ENCODE data around the gene HTD2. TPM values are rescaled to one million over a fixed set of nuclear protein-coding genes. Genes with fewer than 3 reads are reported as not detected.
A peak's percentile ranks its signal among the peaks of the same experiment; 100 is the strongest.

The HTD2 gene
- total and polyA plus RNA-seq, 2 of the 4 experiments (the other 2 are of a cell fraction), result 6.4 to 13.3 TPM

DNA sequence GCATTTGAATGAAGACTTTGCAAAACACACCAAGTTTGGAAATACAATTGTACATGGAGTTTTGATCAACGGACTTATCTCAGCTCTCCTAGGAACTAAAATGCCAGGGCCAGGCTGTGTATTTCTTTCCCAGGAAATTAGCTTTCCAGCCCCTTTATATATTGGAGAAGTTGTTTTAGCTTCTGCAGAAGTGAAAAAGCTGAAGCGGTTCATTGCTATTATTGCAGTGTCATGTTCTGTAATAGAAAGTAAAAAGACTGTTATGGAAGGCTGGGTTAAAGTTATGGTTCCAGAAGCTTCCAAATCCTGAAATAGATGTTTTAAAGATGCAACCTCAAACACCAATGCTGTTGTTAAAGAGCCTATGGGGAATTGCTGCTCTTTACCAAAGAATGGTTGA, 11.5 kb downstream of the HTD2 start:
- Histone ChIP-seq H3K4ac (ENCODE audit: low read depth, low read length) (no peak overlapping the region), H2BK5ac (ENCODE audit: low read depth, low read length, poor library complexity, severe bottlenecking) (no peak overlapping the region), H3K27me3 (ENCODE audit: control insufficient read depth, insufficient read depth, low read length) (no peaks in the 10 kb centered on the region), H3K14ac (replicated peaks; ENCODE audit: low read depth, low read length) (no peak overlapping the region), H2BK120ac (ENCODE audit: low read depth, low read length) (no peak overlapping the region), H3K9me1 (ENCODE audit: insufficient read depth, low read length) (no peaks in the 10 kb centered on the region), H2BK20ac (ENCODE audit: low read depth, low read length) (no peak overlapping the region), H2AFZ (replicated peaks; ENCODE audit: low read length, poor library complexity) (no peak overlapping the region), H2AK5ac (ENCODE audit: low read depth, low read length) (no peak overlapping the region), H4K5ac (ENCODE audit: low read depth, low read length) (no peak overlapping the region), H4K20me1 (ENCODE audit: insufficient read depth, low read length) (peaks cover 3% of the 10 kb centered on the region; the same call in 1 of the 2 replicates), H3K4me3 (ENCODE audit: insufficient read depth, low read depth, low read length) (no peak overlapping the region), H3K4me1 (ENCODE audit: control insufficient read depth, insufficient read depth, low read length) (no peaks in the 10 kb centered on the region), H3K56ac (ENCODE audit: extremely low read depth, insufficient read depth, low read length) (no peak overlapping the region), H4K91ac (ENCODE audit: insufficient read depth, low read depth, low read length) (no peak overlapping the region), H3K79me1 (ENCODE audit: low read depth in 1 of 2, low read length in 2 of 2) (peaks cover 9 to 17% of the 10 kb centered on the region in 2 experiments; a peak in 3 of 4 replicates), H2AK9ac (replicated peaks; ENCODE audit: low read depth, low read length, poor library complexity) (no peak overlapping the region), H3K9ac (ENCODE audit: low read depth, low read length) (no peak overlapping the region), H3K36me3 (ENCODE audit: control insufficient read depth, insufficient read depth, low read length) (peaks cover 34% of the 10 kb centered on the region), H3K18ac (ENCODE audit: low read depth, low read length) (no peak overlapping the region), H3K23ac (ENCODE audit: low read depth, low read length) (no peak overlapping the region), H3K4me2 (ENCODE audit: low read depth, low read length) (no peak overlapping the region), H3K27ac (ENCODE audit: insufficient read depth, low read length) (no peak overlapping the region), H2BK15ac (ENCODE audit: low read depth, low read length) (no peak overlapping the region), H3K9me3 (ENCODE audit: control insufficient read depth, insufficient read depth, low read length) (no peaks in the 10 kb centered on the region), H4K8ac (ENCODE audit: low read depth in 2 of 2, low read length in 2 of 2) (no peak overlapping the region)
- ChIA-PET CTCF (interaction anchor here (3.2 kb wide), 1 partner anchor 11 kb away, joined by 17 read pairs; the partner anchor contains the start of genes HTD2 and RPP14), POLR2A (ENCODE audit: unreplicated experiment) (no interaction called here)
- BruUV-seq (replicated peaks), result TSS peak; percentile 42
- intact Hi-C loops (cut with micrococcal nuclease) (no loop called here), in situ Hi-C loops (cut with MboI; ENCODE audit: low sequenced_read_pairs) (no loop called here), dilution Hi-C loops (cut with HindIII; ENCODE audit: low sequenced_read_pairs, unreplicated experiment) (no loop called here)
- TF ChIP-seq POLR2A (IDR thresholded peaks at IDR 0.05; ENCODE audit: low read depth, low read length) (no peak), NFE2L2 (IDR thresholded peaks at IDR 0.05; ENCODE audit: low read depth, low read length) (no peak), MAZ (IDR thresholded peaks at IDR 0.05; ENCODE audit: borderline replicate concordance, low read depth, low read length) (no peak), SMC3 (IDR thresholded peaks at IDR 0.05; ENCODE audit: low read depth, low read length) (no peak), RAD21 (IDR thresholded peaks at IDR 0.05; ENCODE audit: low read length) (no peak), BHLHE40 (IDR thresholded peaks at IDR 0.05; ENCODE audit: low read depth, low read length) (no peak), MAFK (IDR thresholded peaks at IDR 0.05; ENCODE audit: low read depth, low read length) (no peak), FOS (IDR thresholded peaks at IDR 0.05; ENCODE audit: low read depth, low read length) (no peak)
- TF ChIP-seq, protein P1, sequence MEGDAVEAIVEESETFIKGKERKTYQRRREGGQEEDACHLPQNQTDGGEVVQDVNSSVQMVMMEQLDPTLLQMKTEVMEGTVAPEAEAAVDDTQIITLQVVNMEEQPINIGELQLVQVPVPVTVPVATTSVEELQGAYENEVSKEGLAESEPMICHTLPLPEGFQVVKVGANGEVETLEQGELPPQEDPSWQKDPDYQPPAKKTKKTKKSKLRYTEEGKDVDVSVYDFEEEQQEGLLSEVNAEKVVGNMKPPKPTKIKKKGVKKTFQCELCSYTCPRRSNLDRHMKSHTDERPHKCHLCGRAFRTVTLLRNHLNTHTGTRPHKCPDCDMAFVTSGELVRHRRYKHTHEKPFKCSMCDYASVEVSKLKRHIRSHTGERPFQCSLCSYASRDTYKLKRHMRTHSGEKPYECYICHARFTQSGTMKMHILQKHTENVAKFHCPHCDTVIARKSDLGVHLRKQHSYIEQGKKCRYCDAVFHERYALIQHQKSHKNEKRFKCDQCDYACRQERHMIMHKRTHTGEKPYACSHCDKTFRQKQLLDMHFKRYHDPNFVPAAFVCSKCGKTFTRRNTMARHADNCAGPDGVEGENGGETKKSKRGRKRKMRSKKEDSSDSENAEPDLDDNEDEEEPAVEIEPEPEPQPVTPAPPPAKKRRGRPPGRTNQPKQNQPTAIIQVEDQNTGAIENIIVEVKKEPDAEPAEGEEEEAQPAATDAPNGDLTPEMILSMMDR (conservative IDR thresholded peaks at IDR 0.05; ENCODE audit: low read depth, low read length), result no peak
- TF ChIP-seq, protein P2, sequence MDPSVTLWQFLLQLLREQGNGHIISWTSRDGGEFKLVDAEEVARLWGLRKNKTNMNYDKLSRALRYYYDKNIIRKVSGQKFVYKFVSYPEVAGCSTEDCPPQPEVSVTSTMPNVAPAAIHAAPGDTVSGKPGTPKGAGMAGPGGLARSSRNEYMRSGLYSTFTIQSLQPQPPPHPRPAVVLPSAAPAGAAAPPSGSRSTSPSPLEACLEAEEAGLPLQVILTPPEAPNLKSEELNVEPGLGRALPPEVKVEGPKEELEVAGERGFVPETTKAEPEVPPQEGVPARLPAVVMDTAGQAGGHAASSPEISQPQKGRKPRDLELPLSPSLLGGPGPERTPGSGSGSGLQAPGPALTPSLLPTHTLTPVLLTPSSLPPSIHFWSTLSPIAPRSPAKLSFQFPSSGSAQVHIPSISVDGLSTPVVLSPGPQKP (IDR thresholded peaks at IDR 0.05; ENCODE audit: borderline replicate concordance, low read depth, low read length), result no peak
- TF ChIP-seq, protein P3, sequence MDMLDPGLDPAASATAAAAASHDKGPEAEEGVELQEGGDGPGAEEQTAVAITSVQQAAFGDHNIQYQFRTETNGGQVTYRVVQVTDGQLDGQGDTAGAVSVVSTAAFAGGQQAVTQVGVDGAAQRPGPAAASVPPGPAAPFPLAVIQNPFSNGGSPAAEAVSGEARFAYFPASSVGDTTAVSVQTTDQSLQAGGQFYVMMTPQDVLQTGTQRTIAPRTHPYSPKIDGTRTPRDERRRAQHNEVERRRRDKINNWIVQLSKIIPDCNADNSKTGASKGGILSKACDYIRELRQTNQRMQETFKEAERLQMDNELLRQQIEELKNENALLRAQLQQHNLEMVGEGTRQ (IDR thresholded peaks at IDR 0.05; ENCODE audit: low read depth, low read length), result no peak
- ATAC-seq (ENCODE audit: low read depth), result no peak
- no CpG with 5 or more reads among the region's 2 CpGs for WGBS, 2 experiments (ENCODE audit: extremely low coverage in 2 of 2, insufficient read length in 1 of 2)
- no peak for DNase-seq

All from IMR-90 (cell line).